IPS-18c (cell line): ENCODE results near the gene NR1D1.

Experiments
- H3K4me3 ChIP-seq: 2 replicates; pipeline ENCODE4 v1.7.0; 2013; ENCODE audit warnings: low read depth, mild to moderate bottlenecking, low read length, moderate library complexity; ENCODE audit not compliant: insufficient read depth
- H3K9me3 ChIP-seq: one replicate; pipeline ENCODE4 v1.6.1; 2013; ENCODE audit warnings: mild to moderate bottlenecking, low read length, moderate library complexity; ENCODE audit not compliant: control insufficient read depth, insufficient read depth

NR1D1 gene

DNA sequence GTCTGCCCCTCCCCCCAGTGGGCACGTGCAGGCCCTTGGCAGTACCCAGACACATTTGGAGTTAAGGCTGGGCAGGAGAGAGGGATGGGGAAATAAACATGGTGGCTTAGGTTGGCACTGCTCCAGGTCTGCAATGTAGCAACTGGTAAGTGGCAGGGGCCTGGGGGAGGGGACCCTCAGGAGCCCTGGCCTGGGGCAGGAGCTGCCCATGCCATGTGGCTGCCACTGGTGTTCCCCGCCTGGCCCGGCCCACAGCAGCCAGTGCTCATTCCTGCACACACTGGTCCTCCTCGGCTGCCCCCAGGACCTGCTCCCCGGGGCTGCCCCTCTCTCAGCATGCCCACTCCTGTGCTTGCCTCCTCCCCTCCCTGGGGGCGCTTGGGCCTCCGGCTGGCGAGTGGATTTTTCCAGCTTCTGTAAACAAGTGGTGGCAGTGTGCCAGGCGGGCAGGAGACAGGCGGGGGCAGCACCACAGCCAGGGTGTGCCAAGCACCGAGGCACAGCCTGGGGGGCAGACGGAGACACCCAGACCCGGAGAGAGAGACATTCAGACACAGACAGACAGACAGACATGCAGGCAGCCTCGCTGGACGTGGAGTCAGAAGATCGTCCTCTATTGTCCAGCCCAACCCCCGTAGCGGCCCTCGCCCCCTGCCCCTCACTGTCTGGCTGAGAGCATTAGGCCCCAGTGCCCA is 28.2 kb downstream of the NR1D1 start:
- Histone ChIP-seq H3K4me3 (0 out of 2 replicates have a peak overlapping the region, but pooled peaks have one; percentile 1), H3K9me3 (peaks cover 2% of the 10 kb centered on the region)

- H3K4me3 ChIP-seq: peak overlapping the region; percentile 1; the same call in 1 of the 2 replicates
- peaks cover 2% of the 10 kb centered on the region for H3K9me3 ChIP-seq
These were observed 28.9 kb downstream of the NR1D1 start for GRCh38 chr17:40071313-40072039.

DNA sequence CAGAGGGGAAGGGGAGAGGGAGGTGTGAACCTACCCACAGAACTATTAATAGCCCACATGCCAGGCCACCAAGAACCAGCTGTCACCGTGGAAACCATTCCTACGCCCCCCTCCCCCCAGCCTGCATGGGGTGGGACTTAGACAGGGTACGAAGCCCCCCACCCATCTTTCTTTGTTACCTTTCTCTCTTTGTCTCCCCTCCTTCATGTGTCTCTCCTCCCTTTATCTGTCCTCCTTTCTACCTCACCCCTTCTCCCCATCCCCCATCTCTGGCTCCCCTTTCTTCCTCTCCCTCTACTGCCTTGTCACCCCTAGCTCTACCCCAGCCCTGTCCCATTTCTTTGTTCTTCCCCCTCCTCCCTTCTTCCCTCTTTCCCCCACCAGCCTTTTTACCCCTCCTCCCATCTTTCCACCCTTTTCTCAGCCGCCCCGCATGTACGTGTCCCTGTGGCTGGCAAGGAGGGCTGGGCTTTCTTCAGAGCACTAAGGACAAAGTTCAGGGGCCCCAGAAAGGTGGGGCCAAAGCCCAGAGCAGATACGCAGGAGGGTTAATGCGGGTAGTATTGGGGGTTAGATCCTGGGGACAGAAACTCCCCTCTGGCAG is 29.6 kb downstream of the NR1D1 start:
- no peak overlapping the region for H3K4me3 ChIP-seq
- H3K9me3 ChIP-seq: peaks cover 2% of the 10 kb centered on the region

- H3K9me3 ChIP-seq: peaks cover 2% of the 10 kb centered on the region
- no peak overlapping the region for H3K4me3 ChIP-seq
These were observed 30.4 kb downstream of the NR1D1 start for GRCh38 chr17:40069751-40070708.

DNA sequence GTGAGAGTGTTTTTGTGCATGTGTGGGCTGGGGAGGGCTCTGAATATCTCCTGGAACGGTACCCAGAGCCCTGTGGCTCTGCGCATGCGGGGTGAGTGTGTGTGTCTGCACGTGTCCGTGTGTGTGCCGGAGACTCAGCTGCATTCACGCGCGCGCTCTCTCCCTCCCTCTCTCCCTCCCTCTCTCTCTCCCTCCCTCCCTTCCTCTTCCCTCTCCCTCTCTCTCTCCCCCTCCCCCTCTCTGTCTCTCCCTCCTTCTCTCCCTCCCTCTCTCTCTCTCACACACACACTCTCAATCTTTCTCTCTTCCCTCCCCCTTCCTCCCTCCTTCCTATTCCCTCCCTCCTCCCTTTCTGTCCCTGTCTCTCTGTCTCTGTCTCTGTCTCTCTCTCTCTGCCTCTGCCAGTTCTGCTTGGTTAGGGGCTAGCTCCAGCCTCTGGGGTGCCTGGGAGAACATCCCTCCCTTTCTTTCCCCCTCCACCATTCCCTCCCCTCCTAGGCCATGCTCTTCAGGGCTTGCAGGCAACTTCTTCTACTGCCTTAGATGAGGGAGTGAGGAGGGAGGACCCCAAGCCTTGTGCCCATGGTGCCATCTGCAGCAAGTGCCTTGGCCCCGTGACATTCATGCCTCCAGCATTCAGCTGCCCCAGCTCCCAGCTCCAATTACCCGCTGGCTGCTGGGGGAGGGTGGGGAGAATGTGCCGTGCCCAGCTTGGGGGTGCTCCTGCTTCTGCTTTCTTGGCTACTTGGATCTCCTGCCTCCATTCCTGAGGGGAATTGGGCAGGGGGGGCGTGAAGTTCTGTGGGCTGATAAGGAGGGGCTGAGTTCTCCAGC is 31.3 kb downstream of the NR1D1 start:
- peak overlapping the region; percentile 25 for H3K4me3 ChIP-seq
- peaks cover 2% of the 10 kb centered on the region for H3K9me3 ChIP-seq

- Histone ChIP-seq H3K4me3 (peak overlapping the region; percentile 25), H3K9me3 (peaks cover 2% of the 10 kb centered on the region)
These were observed 31.8 kb downstream of the NR1D1 start for GRCh38 chr17:40068584-40068916.

GRCh38 chr17:40068129-40068581 is 32.2 kb downstream of the NR1D1 start:
- H3K4me3 ChIP-seq: peak overlapping the region; percentile 25
- H3K9me3 ChIP-seq: peaks cover 2% of the 10 kb centered on the region

DNA sequence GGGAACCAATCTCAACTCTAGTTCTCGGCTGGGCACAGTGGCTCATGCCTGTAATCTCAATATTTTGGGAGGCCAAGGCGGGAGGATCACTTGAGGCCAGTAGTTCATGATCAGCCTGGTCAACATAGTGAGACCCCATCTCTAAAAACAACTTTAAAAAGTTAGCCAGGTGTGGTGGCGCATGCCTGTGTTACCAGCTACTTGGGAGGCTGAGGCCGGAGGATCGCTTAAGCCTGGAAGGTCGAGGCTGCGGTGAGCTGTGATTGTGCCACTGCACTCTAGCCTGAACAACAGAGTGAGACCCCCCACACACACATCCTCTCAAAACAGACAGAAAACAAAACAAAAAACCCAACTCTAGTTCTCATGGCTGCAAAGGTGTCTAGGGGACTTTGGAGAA is 32.7 kb downstream of the NR1D1 start:
- H3K4me3 ChIP-seq: no peak overlapping the region
- peaks cover 2% of the 10 kb centered on the region for H3K9me3 ChIP-seq

DNA sequence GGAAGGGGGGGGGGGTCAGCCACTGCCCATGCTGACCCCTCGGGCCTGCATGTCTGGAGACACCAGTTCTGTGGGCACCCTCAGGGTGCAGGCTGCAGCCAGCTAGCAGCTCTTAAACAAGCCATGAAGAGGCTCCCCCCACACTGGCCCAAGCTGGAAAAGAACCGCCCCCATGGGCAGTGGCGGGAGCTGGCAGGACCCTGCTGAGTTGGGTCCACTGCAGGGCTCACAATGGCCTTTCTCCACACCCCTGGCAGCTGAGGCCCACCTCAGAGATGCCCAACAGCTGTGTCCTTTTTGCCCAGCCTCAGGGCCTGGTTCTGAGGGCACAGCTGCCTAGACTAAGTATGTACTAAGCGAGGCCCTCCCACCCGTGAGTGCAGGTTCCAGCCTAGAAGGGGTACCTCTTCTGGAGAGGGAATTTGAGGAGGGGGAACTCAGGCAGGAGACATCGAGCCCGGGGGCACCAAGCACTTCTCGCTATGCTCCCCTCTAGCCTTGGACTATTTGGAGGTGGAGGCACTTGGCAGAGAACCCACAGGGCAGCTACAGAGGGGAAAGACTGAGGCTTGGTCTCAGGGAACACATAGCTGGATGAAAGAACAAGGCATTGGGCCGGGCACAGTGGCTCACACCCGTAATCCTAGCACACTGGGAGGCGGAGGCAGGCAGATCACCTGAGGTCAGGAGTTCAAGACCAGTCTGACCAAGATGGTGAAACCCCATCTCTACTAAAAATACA is 34.4 kb downstream of the NR1D1 start:
- Histone ChIP-seq H3K9me3 (peaks cover 2% of the 10 kb centered on the region), H3K4me3 (no peak overlapping the region)

DNA sequence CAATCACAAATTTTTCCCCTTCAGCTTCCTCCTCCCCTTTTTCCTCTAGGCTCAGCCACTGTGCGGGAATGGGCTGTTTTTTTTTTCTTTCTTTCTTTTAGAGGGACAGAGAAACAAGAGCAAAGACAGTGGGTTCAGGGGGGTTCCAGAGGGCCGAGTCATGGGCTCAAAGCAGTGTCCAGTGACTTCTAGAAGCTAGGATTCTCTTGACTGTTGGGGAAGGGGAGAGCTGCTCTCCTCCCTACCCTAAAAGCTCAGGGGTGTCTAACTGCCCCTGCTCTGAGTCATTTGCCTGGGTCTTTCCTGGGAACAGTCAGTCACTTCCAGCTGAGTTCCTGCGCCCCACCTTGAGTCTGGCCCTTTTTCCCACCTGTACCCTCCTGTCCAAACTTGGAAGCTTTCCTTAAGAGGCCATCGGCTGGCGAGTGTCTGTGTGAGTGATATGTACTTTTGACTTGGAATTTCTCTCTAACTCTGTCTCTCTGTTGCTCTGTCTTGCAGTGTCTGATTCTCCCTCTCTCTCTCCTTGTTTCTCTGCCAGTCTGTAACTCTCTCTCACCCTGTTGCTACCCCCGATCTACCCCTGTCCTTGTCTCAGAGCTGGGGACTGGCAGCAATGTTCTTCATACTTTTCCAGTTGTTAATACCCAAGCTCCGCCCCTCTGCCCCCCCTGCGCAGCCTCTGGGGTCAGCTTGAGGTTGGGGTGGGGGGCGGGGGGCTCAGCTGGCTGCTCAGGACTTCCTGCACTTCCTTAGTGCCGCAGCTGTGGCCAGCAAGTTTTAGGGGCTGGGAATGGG is 35.2 kb downstream of the NR1D1 start:
- H3K9me3 ChIP-seq: peaks cover 2% of the 10 kb centered on the region
- no peak overlapping the region for H3K4me3 ChIP-seq

- peaks cover 2% of the 10 kb centered on the region for H3K9me3 ChIP-seq
These were observed 36.4 kb downstream of the NR1D1 start for GRCh38 chr17:40063901-40064531.

DNA sequence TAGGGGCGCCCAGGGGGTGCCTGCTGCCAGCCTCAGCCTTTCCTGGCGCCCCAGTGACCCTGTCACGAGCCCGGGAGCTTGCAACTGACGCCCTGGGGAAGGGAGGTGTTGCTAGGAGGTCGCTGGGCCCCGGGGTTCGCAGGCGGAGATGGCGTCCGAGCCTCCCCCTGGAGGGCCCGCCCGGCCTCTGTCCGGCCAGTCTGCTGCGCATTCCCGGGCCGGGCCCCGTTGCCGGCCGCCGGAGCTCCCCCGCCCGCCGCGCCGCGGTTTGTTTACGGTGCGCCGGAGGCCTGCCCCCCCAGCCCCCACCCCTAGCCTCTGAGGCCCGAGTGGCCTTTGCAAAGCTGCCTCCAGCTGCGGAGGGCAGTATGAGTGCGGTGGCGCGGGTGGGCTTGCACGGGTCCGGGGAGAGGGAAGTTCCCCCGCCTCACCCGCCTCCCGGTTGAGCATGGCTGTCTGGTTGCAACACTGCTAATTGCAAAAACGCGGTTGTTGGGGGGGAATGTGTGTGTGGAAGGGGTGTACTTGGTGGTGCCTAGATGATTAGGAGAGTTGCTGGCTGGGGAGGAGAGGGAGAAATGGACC is 37.1 kb downstream of the NR1D1 start:
- H3K4me3 ChIP-seq: peak overlapping the region; percentile 82

More at GRCh38 chr17:40063901-40064531, 36.4 kb downstream of the NR1D1 start:
- peak overlapping the region; percentile 82 for H3K4me3 ChIP-seq

DNA sequence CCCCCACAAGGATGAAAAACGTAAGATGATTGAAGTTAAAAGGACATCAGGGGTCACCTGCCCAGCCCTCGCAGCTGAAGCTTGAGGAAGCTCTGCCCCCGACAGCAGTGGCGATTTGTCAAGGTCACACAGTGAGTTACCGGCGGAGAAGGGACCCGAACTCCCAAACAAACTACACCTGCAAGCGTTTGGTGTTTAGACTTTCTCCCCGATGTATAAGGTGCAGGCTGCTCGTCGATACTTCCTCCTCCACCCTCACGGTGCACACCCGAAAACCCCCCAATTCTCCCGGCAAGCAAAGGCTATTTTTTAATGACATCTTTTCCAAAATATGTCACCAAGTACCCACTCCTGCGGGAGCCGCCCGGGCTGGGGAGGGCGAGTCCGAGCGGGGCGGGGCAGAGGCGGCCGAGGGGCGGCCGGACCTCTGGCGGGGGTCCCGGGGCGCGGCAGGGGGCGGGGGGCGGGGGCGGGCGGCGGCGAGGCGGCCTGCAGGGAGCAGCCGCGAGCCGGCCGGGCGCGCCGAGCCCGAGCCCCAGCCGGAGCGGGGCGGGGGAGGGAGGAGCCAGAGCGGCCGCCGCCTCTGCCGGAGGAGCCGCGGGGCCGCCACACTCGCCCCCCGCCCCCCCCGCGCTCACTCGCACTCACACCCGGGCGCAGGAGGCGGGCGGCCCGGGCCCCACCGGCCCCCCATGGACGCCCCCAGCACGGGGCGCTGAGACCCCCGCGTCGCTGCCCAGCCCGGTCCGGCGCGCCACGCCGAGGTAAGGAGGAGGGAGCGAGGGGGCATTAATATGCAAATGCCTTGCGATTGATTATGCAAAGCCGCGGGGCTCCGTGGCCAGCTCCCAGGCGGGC is 37.8 kb downstream of the NR1D1 start, which contains the start of gene THRA:
Gene THRA (plus strand): TSS at position 637 of the 858 bp plus-strand sequence. CDS start 11,524 bp downstream, outside the sequence.
- Histone ChIP-seq H3K4me3 (peak within 1 kb of the TSS; percentile 82), H3K9me3 (no peaks in the 10 kb centered on the region)

More for the DNA sequence above, 37.1 kb downstream of the NR1D1 start:
- no peaks in the 10 kb centered on the region for H3K9me3 ChIP-seq
